Muscle of leg (tissue), 16 donors: ENCODE data around the gene TRPC1. TPM values are rescaled to one million over a fixed set of nuclear protein-coding genes. Genes with fewer than 3 reads are reported as not detected.

Source experiments
- DNase-seq: peaks from one replicate; pipeline ENCODE4 v3.0.0; 2013
- H3K27ac ChIP-seq: one replicate; pipeline ENCODE4 v1.5.1; 2013; ENCODE audit warnings: mild to moderate bottlenecking, low read length, control low read depth
- H3K27me3 ChIP-seq: one replicate; pipeline ENCODE4 v1.6.1; 2013; ENCODE audit warnings: low read length; ENCODE audit not compliant: control insufficient read depth, insufficient read depth
- H3K36me3 ChIP-seq: one replicate; pipeline ENCODE4 v1.6.1; 2013; ENCODE audit warnings: low read length; ENCODE audit not compliant: control insufficient read depth, insufficient read depth
- H3K4me1 ChIP-seq: one replicate; pipeline ENCODE4 v1.6.1; 2013; ENCODE audit warnings: low read length; ENCODE audit not compliant: control insufficient read depth, insufficient read depth
- H3K4me3 ChIP-seq: one replicate; pipeline ENCODE4 v1.5.1; 2013; ENCODE audit warnings: low read length, control low read depth
- H3K9me3 ChIP-seq: replicated peaks from 2 replicates; pipeline ENCODE4 v1.6.1; 2013; ENCODE audit warnings: low read depth, low read length; ENCODE audit not compliant: control insufficient read depth
- WGBS: methylation state at CpG from one replicate; pipeline ENCODE4 v1.1.5; 2013; ENCODE audit warnings: missing lambda C conversion rate; ENCODE audit not compliant: insufficient coverage; 5-methylcytosine and 5-hydroxymethylcytosine counted together
- long read RNA-seq, 11 donors: transcript quantifications; one replicate each; lab custom pipeline, GENCODE V29; 2026
- polyA plus RNA-seq, 8 donors: library from polyadenylated mRNA; unstranded; fragments of 120-200 nt; gene quantifications; one replicate each; pipeline versions ENCODE4 v1.2.1 to v1.2.3, GENCODE V29; 2013; ENCODE audit warnings: inconsistent platforms in 1 of 8, low replicate concordance in 1 of 8; ENCODE audit not compliant: insufficient read length in 8 of 8, insufficient read depth in 1 of 8
- total RNA-seq: library from RNA; stranded (reverse); fragments of 120-200 nt; gene quantifications from one replicate; pipeline ENCODE4 v1.2.4, GENCODE V29; 2013

Gene TRPC1
- total RNA-seq (16.3 TPM), polyA plus RNA-seq (1 to 10 TPM; 6.8 to 9.1 (median 7.6) TPM)
- long read RNA-seq, donor 1: 0 reads
- long read RNA-seq, donor 2: 0 reads
- long read RNA-seq, donor 3, full-length matches to known transcripts: 1 of 1 reads
- long read RNA-seq, donor 3, partial matches to known transcripts: 0 of 1 reads
- long read RNA-seq, donor 3, other reads (novel, unspliced or antisense): 0 of 1 reads
- long read RNA-seq, donor 4: 0 reads
- long read RNA-seq, donor 5, full-length matches to known transcripts: 1 of 1 reads
- long read RNA-seq, donor 5, partial matches to known transcripts: 0 of 1 reads
- long read RNA-seq, donor 5, other reads (novel, unspliced or antisense): 0 of 1 reads
- long read RNA-seq, donor 6, full-length matches to known transcripts: 1 of 1 reads
- long read RNA-seq, donor 6, partial matches to known transcripts: 0 of 1 reads
- long read RNA-seq, donor 6, other reads (novel, unspliced or antisense): 0 of 1 reads
- long read RNA-seq, donor 7, full-length matches to known transcripts: 1 of 1 reads
- long read RNA-seq, donor 7, partial matches to known transcripts: 0 of 1 reads
- long read RNA-seq, donor 7, other reads (novel, unspliced or antisense): 0 of 1 reads
- long read RNA-seq, donor 8, full-length matches to known transcripts: 1 of 1 reads
- long read RNA-seq, donor 8, partial matches to known transcripts: 0 of 1 reads
- long read RNA-seq, donor 8, other reads (novel, unspliced or antisense): 0 of 1 reads
- long read RNA-seq, donor 9: 0 reads
- long read RNA-seq, donor 10, full-length matches to known transcripts: 1 of 1 reads
- long read RNA-seq, donor 10, partial matches to known transcripts: 0 of 1 reads
- long read RNA-seq, donor 10, other reads (novel, unspliced or antisense): 0 of 1 reads
- long read RNA-seq, donor 11: 0 reads

- under 1% methylated on average over 51 of the region's 73 CpGs for WGBS
- no peaks in the 10 kb centered on the region for H3K36me3 ChIP-seq
- peak; percentile 95 for DNase-seq
- peak within 1 kb of the TSS; percentile 94 for H3K27ac ChIP-seq
- peaks cover 3% of the 10 kb centered on the region for H3K4me1 ChIP-seq
- H3K9me3 ChIP-seq: no peaks in the 10 kb centered on the region
- H3K4me3 ChIP-seq: peak within 1 kb of the TSS; percentile 87
- H3K27me3 ChIP-seq: no peaks in the 10 kb centered on the region
Observed at GRCh38 chr3:142723968-142724681, at the start of gene TRPC1. Gene TRPC1 (plus strand): TSS chr3:142724034. CDS start chr3:142724560, 526 bp downstream.

- DNase-seq: no peak
- H3K4me1 ChIP-seq: no peaks in the 10 kb centered on the region
- H3K36me3 ChIP-seq: no peaks in the 10 kb centered on the region
- no CpG with 5 or more reads among the region's 2 CpGs for WGBS
- H3K27me3 ChIP-seq: no peaks in the 10 kb centered on the region
- no peak overlapping the region for H3K4me3 ChIP-seq
- H3K9me3 ChIP-seq: no peaks in the 10 kb centered on the region
- H3K27ac ChIP-seq: no peak overlapping the region
Observed at GRCh38 chr3:142676151-142676550, 47.7 kb upstream of the TRPC1 start.

GRCh38 chr3:142680710-142681109, 43.1 kb upstream of the TRPC1 start:
- Histone ChIP-seq H3K4me3 (no peak overlapping the region), H3K27me3 (no peaks in the 10 kb centered on the region), H3K27ac (no peak overlapping the region), H3K4me1 (no peaks in the 10 kb centered on the region), H3K36me3 (no peaks in the 10 kb centered on the region), H3K9me3 (no peaks in the 10 kb centered on the region)
- WGBS: no CpG with 5 or more reads among the region's 2 CpGs
- no peak for DNase-seq

GRCh38 chr3:142690613-142691012, 33.2 kb upstream of the TRPC1 start:
- Histone ChIP-seq H3K9me3 (no peaks in the 10 kb centered on the region), H3K27me3 (no peaks in the 10 kb centered on the region), H3K4me3 (no peak overlapping the region), H3K27ac (no peak overlapping the region), H3K36me3 (no peaks in the 10 kb centered on the region), H3K4me1 (no peaks in the 10 kb centered on the region)
- DNase-seq: no peak
- no CpG with 5 or more reads among the region's 2 CpGs for WGBS

- no peak overlapping the region for H3K4me3 ChIP-seq
- H3K9me3 ChIP-seq: no peaks in the 10 kb centered on the region
- H3K4me1 ChIP-seq: no peaks in the 10 kb centered on the region
- no CpG with 5 or more reads among the region's 2 CpGs for WGBS
- H3K27me3 ChIP-seq: no peaks in the 10 kb centered on the region
- H3K27ac ChIP-seq: no peak overlapping the region
- no peaks in the 10 kb centered on the region for H3K36me3 ChIP-seq
- no peak for DNase-seq
Observed at GRCh38 chr3:142691527-142691926, 32.3 kb upstream of the TRPC1 start.

GRCh38 chr3:142693136-142693853, 30.5 kb upstream of the TRPC1 start:
- Histone ChIP-seq H3K4me3 (no peak overlapping the region), H3K27me3 (no peaks in the 10 kb centered on the region), H3K36me3 (no peaks in the 10 kb centered on the region), H3K9me3 (no peaks in the 10 kb centered on the region), H3K4me1 (no peaks in the 10 kb centered on the region), H3K27ac (no peak overlapping the region)
- 79% methylated on average over 5 of the region's 7 CpGs for WGBS
- no peak for DNase-seq

GRCh38 chr3:142694225-142694624, 29.6 kb upstream of the TRPC1 start:
- no peak for DNase-seq
- no peaks in the 10 kb centered on the region for H3K36me3 ChIP-seq
- no CpG with 5 or more reads among the region's 1 CpG for WGBS
- H3K27me3 ChIP-seq: no peaks in the 10 kb centered on the region
- H3K9me3 ChIP-seq: no peaks in the 10 kb centered on the region
- no peaks in the 10 kb centered on the region for H3K4me1 ChIP-seq
- H3K4me3 ChIP-seq: no peak overlapping the region
- H3K27ac ChIP-seq: no peak overlapping the region

GRCh38 chr3:142705198-142705597, 18.6 kb upstream of the TRPC1 start:
- Histone ChIP-seq H3K36me3 (no peaks in the 10 kb centered on the region), H3K27me3 (no peaks in the 10 kb centered on the region), H3K9me3 (no peaks in the 10 kb centered on the region), H3K27ac (no peak overlapping the region), H3K4me1 (no peaks in the 10 kb centered on the region), H3K4me3 (no peak overlapping the region)
- WGBS: no CpG with 5 or more reads among the region's 2 CpGs
- peak; percentile 46 for DNase-seq

- no peak for DNase-seq
- no peak overlapping the region for H3K27ac ChIP-seq
- 84% methylated on average over 7 of the region's 7 CpGs for WGBS
- H3K9me3 ChIP-seq: no peaks in the 10 kb centered on the region
- H3K4me1 ChIP-seq: no peaks in the 10 kb centered on the region
- H3K36me3 ChIP-seq: no peaks in the 10 kb centered on the region
- no peaks in the 10 kb centered on the region for H3K27me3 ChIP-seq
- no peak overlapping the region for H3K4me3 ChIP-seq
Observed at GRCh38 chr3:142706321-142707127, 17.3 kb upstream of the TRPC1 start.
